ENCODE measurements around the gene PODXL. TPM values are rescaled to one million over a fixed set of nuclear protein-coding genes. Genes with fewer than 3 reads are reported as not detected.
A peak's percentile ranks its signal among the peaks of the same experiment; 100 is the strongest.

PODXL gene
- total and polyA plus RNA-seq, 2 experiments from 2014 or later = 24.1 to 58.5 TPM

DNA sequence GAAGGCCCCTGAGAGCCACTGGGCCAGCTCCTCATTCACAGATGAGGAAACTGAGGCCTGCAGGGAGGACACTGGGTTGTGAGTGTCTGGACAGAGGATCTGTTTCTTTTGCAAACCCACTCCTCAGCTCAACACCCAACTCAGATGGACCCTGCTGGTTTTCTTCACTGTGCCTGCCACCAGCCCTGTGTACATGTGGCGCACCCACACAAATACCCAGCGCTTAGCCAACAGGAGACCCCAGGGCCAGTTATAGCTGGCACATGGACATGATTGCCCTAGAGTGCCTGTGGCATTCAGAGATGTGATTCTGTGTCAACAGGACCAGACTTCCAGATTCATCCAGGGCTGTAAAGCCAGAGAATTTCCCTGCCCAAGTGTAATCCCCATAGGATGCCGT, 12.4 kb downstream of the PODXL start:
- no peak overlapping the region for H3K27ac ChIP-seq
- no peak for DNase-seq (ENCODE audit: low read depth in 1 of 2, low spot score in 1 of 2)
- H3K9me3 ChIP-seq (ENCODE audit: low read depth) = no peaks in the 10 kb centered on the region
- no peaks in the 10 kb centered on the region for H3K36me3 ChIP-seq
- H3K27me3 ChIP-seq = no peaks in the 10 kb centered on the region
- H3K4me3 ChIP-seq = no peak overlapping the region
- peaks cover 17% of the 10 kb centered on the region for H3K4me1 ChIP-seq (ENCODE audit: low read depth)
- TF ChIP-seq, protein P1, sequence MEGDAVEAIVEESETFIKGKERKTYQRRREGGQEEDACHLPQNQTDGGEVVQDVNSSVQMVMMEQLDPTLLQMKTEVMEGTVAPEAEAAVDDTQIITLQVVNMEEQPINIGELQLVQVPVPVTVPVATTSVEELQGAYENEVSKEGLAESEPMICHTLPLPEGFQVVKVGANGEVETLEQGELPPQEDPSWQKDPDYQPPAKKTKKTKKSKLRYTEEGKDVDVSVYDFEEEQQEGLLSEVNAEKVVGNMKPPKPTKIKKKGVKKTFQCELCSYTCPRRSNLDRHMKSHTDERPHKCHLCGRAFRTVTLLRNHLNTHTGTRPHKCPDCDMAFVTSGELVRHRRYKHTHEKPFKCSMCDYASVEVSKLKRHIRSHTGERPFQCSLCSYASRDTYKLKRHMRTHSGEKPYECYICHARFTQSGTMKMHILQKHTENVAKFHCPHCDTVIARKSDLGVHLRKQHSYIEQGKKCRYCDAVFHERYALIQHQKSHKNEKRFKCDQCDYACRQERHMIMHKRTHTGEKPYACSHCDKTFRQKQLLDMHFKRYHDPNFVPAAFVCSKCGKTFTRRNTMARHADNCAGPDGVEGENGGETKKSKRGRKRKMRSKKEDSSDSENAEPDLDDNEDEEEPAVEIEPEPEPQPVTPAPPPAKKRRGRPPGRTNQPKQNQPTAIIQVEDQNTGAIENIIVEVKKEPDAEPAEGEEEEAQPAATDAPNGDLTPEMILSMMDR (IDR thresholded peaks at IDR 0.05; ENCODE audit: low read depth, low read length) = no peak

DNA sequence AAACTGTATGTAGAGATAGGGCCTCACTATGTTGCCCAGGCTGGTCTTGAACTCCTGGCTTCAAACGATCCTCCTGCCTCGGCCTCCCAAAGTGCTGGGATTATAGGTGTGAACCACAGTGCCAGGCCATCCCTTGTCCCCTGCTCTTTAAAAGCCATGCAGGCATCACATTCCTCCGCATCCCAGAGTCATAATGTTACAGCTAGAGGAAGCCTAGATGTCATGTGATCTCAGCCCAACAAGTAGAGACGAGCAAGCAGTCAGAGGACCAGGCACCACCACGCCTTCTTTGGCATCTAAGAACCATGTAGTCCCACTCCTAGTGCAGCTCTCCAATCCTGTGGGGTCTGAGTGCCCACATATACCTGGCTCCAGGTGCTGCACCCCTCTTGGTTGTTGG, 13.1 kb downstream of the PODXL start:
- H3K27ac ChIP-seq = no peak overlapping the region
- DNase-seq (ENCODE audit: low read depth in 1 of 2, low spot score in 1 of 2) = no peak
- no peaks in the 10 kb centered on the region for H3K36me3 ChIP-seq
- TF ChIP-seq, protein P1 (IDR thresholded peaks at IDR 0.05; ENCODE audit: low read depth, low read length) = no peak
- no peaks in the 10 kb centered on the region for H3K27me3 ChIP-seq
- H3K4me3 ChIP-seq = no peak overlapping the region
- H3K9me3 ChIP-seq (ENCODE audit: low read depth) = no peaks in the 10 kb centered on the region
- peaks cover 17% of the 10 kb centered on the region for H3K4me1 ChIP-seq (ENCODE audit: low read depth)

DNA sequence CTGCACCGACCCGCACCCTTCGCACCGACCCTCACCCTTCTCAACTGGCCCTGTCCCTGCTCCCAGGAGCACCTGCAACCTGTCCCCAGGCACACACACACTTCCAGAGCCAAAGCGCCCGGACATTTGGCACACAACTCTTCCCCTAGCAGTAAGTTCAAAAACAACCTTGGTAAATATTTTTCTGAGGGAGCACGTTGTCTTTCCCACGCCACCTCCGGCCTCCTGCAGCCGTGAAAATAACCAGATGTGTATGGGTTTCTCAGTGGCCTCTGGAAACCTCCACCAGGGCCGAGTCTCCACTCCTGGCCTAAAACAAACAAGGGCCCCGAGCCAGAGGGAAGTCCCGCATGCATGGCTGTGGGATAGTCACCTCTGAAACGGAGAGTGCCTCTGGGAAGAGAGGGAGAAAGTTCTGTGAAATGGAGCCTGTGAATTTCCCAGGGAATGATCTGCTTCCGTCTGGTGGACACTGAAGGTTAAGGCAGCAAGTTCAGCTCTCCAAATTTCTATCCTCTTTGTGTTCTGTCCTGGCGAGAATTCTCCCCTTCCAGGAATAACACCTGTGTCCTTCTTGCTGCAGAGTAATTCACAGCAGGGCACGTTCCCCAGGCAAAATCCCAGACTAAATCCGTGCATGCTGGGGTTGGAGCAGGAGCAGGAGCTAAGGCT, 15.8 kb downstream of the PODXL start:
- peaks cover 11% of the 10 kb centered on the region for H3K4me1 ChIP-seq (ENCODE audit: low read depth)
- no peaks in the 10 kb centered on the region for H3K36me3 ChIP-seq
- H3K27me3 ChIP-seq = no peaks in the 10 kb centered on the region
- no peaks in the 10 kb centered on the region for H3K9me3 ChIP-seq (ENCODE audit: low read depth)
- H3K4me3 ChIP-seq = no peak overlapping the region
- TF ChIP-seq, protein P1 (IDR thresholded peaks at IDR 0.05; ENCODE audit: low read depth, low read length) = peak; percentile 11
- no peak for DNase-seq (ENCODE audit: low read depth in 1 of 2, low spot score in 1 of 2)
- peak overlapping the region; percentile 69 for H3K27ac ChIP-seq

DNA sequence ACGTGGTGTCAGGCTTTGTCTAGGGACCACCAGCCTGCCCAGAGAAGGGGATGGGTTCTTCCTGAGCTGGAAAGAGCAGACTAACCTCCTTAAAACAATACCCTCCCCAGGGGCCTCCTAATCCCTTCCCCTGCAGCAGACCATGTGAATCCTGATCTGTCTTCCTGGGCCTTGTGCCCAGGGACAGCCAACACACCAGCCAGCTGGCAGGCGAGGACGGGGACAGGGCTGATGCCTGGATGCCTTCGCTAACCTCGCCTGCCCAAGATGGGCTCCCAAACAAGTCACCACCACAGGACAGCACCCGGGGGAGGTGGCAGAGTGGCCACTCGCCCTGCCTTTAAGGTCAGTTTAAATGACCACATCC, 17.6 kb downstream of the PODXL start:
- DNase-seq (ENCODE audit: low read depth in 1 of 2, low spot score in 1 of 2) = no peak
- Histone ChIP-seq H3K36me3 (no peaks in the 10 kb centered on the region), H3K4me3 (no peak overlapping the region), H3K9me3 (ENCODE audit: low read depth) (no peaks in the 10 kb centered on the region), H3K27ac (no peak overlapping the region), H3K27me3 (no peaks in the 10 kb centered on the region), H3K4me1 (ENCODE audit: low read depth) (no peaks in the 10 kb centered on the region)
- TF ChIP-seq, protein P1 (IDR thresholded peaks at IDR 0.05; ENCODE audit: low read depth, low read length) = no peak

DNA sequence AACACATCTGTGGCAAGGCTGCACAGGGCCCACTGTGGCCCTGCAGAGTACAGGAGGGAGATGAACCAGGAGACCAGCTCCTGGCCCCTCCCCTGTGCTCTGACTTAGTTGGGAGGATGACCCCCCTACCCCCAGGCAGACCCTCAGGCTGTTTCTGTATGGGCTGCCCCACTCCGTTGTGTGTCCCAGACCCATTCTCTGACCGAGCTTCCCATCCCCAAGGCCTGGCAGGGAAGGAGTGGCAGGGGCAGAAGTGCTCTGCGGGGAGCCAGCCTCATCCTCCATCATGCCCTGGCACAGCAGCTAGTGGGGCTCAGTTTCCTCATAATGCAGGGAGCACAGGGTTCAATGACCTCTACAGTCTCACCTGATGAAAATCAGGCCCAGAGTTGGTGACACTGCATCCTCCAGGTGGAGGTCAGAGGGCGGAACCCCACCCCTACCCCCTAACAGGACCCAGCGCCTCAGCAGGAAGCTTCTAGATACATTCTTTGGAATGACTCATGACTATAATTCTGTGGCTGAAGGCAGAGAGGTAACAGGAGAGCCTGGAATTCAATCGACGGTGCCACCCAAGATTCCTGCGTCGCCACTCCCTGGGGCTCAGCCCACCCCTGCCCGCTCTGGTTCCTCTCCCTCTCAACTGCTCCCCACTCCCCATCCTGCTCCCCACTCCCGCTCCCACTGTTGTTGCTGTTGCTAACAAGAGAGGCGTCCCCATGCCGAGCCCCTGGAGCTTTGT, 18.2 kb downstream of the PODXL start:
- Histone ChIP-seq H3K4me3 (no peak overlapping the region), H3K9me3 (ENCODE audit: low read depth) (no peaks in the 10 kb centered on the region), H3K27ac (no peak overlapping the region), H3K36me3 (no peaks in the 10 kb centered on the region), H3K27me3 (no peaks in the 10 kb centered on the region), H3K4me1 (ENCODE audit: low read depth) (no peaks in the 10 kb centered on the region)
- TF ChIP-seq, protein P1 (IDR thresholded peaks at IDR 0.05; ENCODE audit: low read depth, low read length) = no peak
- DNase-seq (ENCODE audit: low read depth in 1 of 2, low spot score in 1 of 2) = no peak
